ENCODE data around the gene RBM14.

The RBM14 gene

DNA sequence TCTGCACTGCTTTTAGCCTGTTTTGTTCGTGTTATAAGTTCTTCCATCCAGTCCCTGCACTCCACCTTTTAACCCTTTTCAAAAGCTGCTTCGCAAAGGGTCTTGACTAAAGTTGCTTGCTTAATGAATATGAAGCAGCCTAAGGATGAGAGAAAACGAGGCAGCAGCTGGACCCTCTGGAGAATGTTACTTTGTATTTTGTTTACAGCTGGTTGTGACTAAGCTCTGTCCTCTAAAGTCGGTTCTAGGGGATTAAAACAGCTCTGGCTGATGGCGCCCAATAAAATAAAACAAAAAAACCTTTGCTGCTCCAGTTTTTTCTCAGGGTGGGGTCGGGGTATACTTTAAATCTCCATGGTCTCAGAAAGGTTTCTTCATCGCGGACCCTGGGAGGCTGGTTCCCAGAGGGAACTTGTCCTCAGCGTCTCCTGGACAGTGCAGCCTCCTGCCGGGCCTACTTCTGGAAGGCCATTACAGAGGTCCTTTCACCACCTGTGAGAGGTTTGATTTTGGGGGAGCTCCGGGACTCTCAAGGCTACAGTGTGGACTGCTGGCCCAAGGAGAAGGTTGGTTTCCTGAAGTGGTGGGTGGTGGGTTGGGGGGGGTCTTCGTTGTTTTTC, 21.2 kb downstream of the RBM14 start:
- TF ChIP-seq, protein P1, sequence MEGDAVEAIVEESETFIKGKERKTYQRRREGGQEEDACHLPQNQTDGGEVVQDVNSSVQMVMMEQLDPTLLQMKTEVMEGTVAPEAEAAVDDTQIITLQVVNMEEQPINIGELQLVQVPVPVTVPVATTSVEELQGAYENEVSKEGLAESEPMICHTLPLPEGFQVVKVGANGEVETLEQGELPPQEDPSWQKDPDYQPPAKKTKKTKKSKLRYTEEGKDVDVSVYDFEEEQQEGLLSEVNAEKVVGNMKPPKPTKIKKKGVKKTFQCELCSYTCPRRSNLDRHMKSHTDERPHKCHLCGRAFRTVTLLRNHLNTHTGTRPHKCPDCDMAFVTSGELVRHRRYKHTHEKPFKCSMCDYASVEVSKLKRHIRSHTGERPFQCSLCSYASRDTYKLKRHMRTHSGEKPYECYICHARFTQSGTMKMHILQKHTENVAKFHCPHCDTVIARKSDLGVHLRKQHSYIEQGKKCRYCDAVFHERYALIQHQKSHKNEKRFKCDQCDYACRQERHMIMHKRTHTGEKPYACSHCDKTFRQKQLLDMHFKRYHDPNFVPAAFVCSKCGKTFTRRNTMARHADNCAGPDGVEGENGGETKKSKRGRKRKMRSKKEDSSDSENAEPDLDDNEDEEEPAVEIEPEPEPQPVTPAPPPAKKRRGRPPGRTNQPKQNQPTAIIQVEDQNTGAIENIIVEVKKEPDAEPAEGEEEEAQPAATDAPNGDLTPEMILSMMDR (IDR thresholded peaks at IDR 0.05; ENCODE audit: borderline replicate concordance, insufficient read depth, low read depth, low read length), result no peak

DNA sequence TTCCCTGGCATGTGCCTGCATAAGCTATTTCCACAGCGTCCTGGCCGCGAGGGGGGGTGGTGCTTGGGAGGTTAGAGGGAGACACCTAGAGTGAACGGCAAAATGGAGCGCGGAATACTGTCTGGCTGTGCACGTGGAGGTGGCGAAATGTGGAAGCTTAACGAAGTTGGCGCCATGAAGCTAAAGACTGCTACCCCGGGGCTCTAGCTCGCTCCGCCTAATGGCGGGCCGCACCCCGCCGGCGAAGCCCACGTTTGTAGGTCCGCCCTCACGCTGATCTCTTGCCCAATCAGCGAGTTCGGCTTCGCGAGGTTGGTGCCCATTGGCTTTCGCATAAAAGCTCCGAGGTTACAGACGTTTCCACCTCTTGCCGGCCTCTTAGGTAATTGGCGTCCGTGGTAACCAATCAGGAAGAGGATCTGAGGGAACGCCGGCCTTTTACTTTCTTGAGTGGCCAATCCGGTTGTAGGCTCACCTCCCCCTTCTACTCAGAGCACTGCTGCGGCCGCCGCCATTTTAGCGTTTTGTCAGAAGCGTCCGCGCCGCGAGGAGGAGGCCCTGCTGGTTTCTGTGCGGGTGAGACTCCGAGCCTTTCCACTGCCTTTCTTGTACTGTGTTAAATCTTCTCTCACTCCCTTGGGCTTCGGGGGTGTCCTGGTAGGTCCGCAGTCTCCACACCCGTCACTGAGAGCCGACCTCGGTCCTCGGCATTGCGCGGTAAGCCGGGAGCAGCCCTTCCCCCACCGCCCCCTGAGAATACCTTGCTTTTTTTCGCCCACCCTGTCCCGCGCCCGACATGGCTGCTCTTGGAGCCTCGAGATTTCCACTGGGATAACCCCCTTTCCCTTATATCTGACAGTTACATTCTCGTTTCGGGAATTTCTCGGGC, 22.0 kb downstream of the RBM14 start, which contains the start of gene RBM4:
TSS of gene RBM4 (plus strand) at position 527 of the 889 bp plus-strand sequence. CDS start 1,009 bp downstream, outside the sequence.
- TF ChIP-seq, protein P1 (IDR thresholded peaks at IDR 0.05; ENCODE audit: borderline replicate concordance, insufficient read depth, low read depth, low read length), result no peak
- peak within 1 kb of the TSS; percentile 75 for H3K4me3 ChIP-seq (ENCODE audit: low read depth, low read length)

More for the DNA sequence above, 21.2 kb downstream of the RBM14 start:
- peak overlapping the region; percentile 44 for H3K4me3 ChIP-seq (ENCODE audit: low read depth, low read length)

DNA sequence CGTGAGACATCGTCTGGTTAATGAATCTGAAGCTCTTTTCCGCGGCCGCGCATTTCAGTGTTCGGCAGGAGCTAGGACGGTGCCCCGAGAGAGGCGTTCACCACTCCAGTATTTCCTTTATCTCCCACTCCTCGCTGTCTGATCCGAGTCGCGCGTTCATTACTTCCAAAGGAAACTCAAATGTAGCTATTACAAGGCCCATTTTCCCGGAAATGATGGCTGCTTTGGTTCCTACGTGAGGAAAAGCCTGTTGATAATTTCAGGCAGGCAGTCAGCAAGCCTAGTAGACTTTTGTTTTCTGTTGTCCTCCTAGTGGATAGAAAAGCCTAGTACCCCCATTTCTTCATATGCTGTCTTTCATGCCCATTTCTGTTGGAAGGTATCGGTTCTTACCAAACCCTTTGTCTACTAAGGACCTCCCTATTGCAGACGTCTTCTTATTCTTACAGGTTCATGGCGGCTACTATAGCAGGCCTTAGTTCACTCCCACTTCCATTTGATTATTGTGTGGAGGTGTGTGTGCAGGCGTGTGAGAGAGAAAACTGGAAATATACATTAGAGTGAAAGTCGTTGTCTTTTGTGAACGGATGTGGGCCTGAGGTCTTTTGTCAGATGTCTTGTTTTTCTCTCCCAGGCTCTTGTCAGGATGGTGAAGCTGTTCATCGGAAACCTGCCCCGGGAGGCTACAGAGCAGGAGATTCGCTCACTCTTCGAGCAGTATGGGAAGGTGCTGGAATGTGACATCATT, 22.8 kb downstream of the RBM14 start:
- H3K4me3 ChIP-seq (ENCODE audit: low read depth, low read length), result peak overlapping the region; percentile 75
- TF ChIP-seq, protein P1 (IDR thresholded peaks at IDR 0.05; ENCODE audit: borderline replicate concordance, insufficient read depth, low read depth, low read length), result 0 out of 2 replicates have a peak, but pooled peaks have one; percentile 1

DNA sequence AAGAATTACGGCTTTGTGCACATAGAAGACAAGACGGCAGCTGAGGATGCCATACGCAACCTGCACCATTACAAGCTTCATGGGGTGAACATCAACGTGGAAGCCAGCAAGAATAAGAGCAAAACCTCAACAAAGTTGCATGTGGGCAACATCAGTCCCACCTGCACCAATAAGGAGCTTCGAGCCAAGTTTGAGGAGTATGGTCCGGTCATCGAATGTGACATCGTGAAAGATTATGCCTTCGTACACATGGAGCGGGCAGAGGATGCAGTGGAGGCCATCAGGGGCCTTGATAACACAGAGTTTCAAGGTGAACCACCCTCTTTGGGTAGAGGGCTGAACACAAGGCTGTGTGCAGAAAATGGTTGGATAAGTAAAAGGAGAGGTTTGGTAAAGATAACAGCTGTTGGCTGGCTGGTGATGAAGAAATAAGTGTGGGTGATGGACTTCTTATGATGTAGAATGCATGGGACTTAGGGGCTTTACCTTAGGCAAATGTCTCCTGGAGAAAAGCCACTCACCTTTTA, 23.4 kb downstream of the RBM14 start:
- peak overlapping the region; percentile 75 for H3K4me3 ChIP-seq (ENCODE audit: low read depth, low read length)

DNA sequence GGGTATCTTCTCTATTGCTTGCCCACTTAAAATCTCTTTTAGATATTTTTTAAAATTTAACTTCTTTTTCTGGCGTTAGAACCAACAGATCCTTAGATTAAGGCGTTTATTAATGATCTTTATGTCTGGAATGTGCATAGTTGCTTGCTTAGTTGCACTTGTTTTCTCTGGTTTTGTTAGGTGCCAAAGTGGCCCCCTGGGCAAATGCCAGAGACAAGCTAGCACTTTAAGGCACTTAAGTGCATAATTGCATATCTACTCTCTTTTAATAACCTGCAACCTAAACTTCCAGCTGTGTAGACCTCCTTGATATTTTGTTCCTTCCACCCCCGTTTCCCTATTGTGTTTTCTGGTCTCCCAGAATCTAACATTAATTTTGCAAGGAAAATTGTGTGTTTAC, 25.4 kb downstream of the RBM14 start:
- no peak overlapping the region for H3K4me3 ChIP-seq (ENCODE audit: low read depth, low read length)
- TF ChIP-seq, protein P1 (IDR thresholded peaks at IDR 0.05; ENCODE audit: borderline replicate concordance, insufficient read depth, low read depth, low read length), result no peak

DNA sequence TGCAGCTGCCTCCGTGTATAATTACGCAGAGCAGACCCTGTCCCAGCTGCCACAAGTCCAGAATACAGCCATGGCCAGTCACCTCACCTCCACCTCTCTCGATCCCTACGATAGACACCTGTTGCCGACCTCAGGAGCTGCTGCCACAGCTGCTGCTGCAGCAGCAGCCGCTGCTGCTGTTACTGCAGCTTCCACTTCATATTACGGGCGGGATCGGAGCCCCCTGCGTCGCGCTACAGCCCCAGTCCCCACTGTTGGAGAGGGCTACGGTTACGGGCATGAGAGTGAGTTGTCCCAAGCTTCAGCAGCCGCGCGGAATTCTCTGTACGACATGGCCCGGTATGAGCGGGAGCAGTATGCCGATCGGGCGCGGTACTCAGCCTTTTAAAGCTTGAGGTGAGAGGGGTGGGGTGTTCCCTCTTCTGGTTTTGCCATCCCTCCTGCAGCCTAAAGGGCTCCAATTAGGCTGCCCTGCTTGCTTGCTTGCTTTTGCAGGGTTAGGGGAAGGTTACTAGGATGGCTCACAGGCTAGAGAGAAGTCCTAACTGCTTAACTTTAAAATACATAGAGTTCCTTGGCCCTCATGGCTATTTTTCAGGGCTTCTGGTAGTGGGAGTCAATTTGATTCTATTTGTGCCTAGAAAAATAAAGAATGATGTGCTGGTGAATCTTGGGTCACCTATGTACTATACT, 27.5 kb downstream of the RBM14 start:
- H3K4me3 ChIP-seq (ENCODE audit: low read depth, low read length), result no peak overlapping the region
- TF ChIP-seq, protein P1 (IDR thresholded peaks at IDR 0.05; ENCODE audit: borderline replicate concordance, insufficient read depth, low read depth, low read length), result no peak
